WTC11 (cell line): ENCODE measurements around the gene TRIM22. TPM values are rescaled to one million over a fixed set of nuclear protein-coding genes. Genes with fewer than 3 reads are reported as not detected.

Source experiments
- ATAC-seq: fragments of 200-7000 bp; cut with Tn5 transposase; 2 replicates; pipeline ENCODE4 v1.10.0; 2021; ENCODE audit warnings: mild to moderate bottlenecking, moderate library complexity
- CTCF ChIA-PET: fragments of 300-600 bp; sonication (Branson Sonifier 250); formaldehyde crosslinking; loops from one replicate; lab custom pipeline; 2021; ENCODE audit warnings: antibody characterized with exemption; lab: Charles Lee
- POLR2A ChIA-PET: fragments of 350-600 bp; sonication (Branson Sonifier 250); formaldehyde crosslinking; loops from one replicate; lab custom pipeline; 2021; ENCODE audit warnings: antibody characterized with exemption; lab: Charles Lee
- DNase-seq: peaks from one replicate; pipeline ENCODE4 v3.0.0; 2021; ENCODE audit warnings: low spot score
- H3K27ac Mint-ChIP-seq: 2 replicates; pipeline ENCODE4 v1.8.0; 2021; ENCODE audit warnings: mixed read lengths
- H3K27me3 Mint-ChIP-seq: 2 replicates; pipeline ENCODE4 v1.8.0; 2021; ENCODE audit warnings: low read depth, mild to moderate bottlenecking, moderate library complexity, mixed read lengths
- H3K36me3 Mint-ChIP-seq: 2 replicates; pipeline ENCODE4 v1.8.0; 2021; ENCODE audit warnings: mixed read lengths
- H3K4me1 Mint-ChIP-seq: 2 replicates; pipeline ENCODE4 v1.8.0; 2022; ENCODE audit warnings: mixed read lengths
- H3K4me3 Mint-ChIP-seq: 2 replicates; pipeline ENCODE4 v1.8.0; 2021; ENCODE audit warnings: mild to moderate bottlenecking, moderate library complexity, mixed read lengths
- H3K9me3 Mint-ChIP-seq: 2 replicates; pipeline ENCODE4 v1.8.0; 2021; ENCODE audit warnings: mixed read lengths
- CBFB ChIP-seq: sonication (generic); formaldehyde crosslinking; IDR thresholded peaks from 2 replicates; pipeline ENCODE4 v1.8.1; 2022; ENCODE audit warnings: mild to moderate bottlenecking, low read depth, missing genetic modification reagents
- CREB1 ChIP-seq: sonication (generic); formaldehyde crosslinking; IDR thresholded peaks from 2 replicates; pipeline ENCODE4 v1.8.0; 2023; ENCODE audit warnings: mild to moderate bottlenecking, missing genetic modification reagents
- ELF4 ChIP-seq: sonication (generic); formaldehyde crosslinking; IDR thresholded peaks from 2 replicates; pipeline ENCODE4 v1.8.1; 2022; ENCODE audit warnings: low read depth, mild to moderate bottlenecking, moderate library complexity, missing genetic modification reagents
- ETV6 ChIP-seq: sonication (generic); formaldehyde crosslinking; IDR thresholded peaks from 2 replicates; pipeline ENCODE4 v1.8.1; 2022; ENCODE audit warnings: mild to moderate bottlenecking, missing genetic modification reagents
- IRF1 ChIP-seq: sonication (generic); formaldehyde crosslinking; IDR thresholded peaks from 2 replicates; pipeline ENCODE4 v1.8.0; 2023; ENCODE audit warnings: missing genetic modification reagents
- KAT7 ChIP-seq: sonication (generic); formaldehyde crosslinking; IDR thresholded peaks from 2 replicates; pipeline ENCODE4 v1.8.1; 2023; ENCODE audit warnings: missing genetic modification reagents, mild to moderate bottlenecking, borderline replicate concordance
- MXD4 ChIP-seq: fragments of 250-450 bp; sonication (Bioruptor Pico); IDR thresholded peaks from 2 replicates; pipeline ENCODE4 v1.8.0; 2021; ENCODE audit warnings: mild to moderate bottlenecking, moderate library complexity, borderline replicate concordance
- MYBL2 ChIP-seq: sonication (generic); formaldehyde crosslinking; IDR thresholded peaks from 2 replicates; pipeline ENCODE4 v1.8.1; 2023; ENCODE audit warnings: mild to moderate bottlenecking, moderate library complexity, missing genetic modification reagents
- NFE2L1 ChIP-seq: sonication (generic); formaldehyde crosslinking; IDR thresholded peaks from 2 replicates; pipeline ENCODE4 v1.8.1; 2023; ENCODE audit warnings: missing genetic modification reagents
- PRDM15 ChIP-seq: sonication (generic); formaldehyde crosslinking; IDR thresholded peaks from 2 replicates; pipeline ENCODE4 v1.8.0; 2022; ENCODE audit warnings: missing genetic modification reagents
- PRRX2 ChIP-seq: fragments of 250-450 bp; sonication (Bioruptor Pico); IDR thresholded peaks from 2 replicates; pipeline ENCODE4 v1.8.0; 2021; ENCODE audit warnings: mild to moderate bottlenecking
- SMAD4 ChIP-seq: sonication (generic); formaldehyde crosslinking; IDR thresholded peaks from 2 replicates; pipeline ENCODE4 v1.8.0; 2022; ENCODE audit warnings: mild to moderate bottlenecking, missing genetic modification reagents
- SOX15 ChIP-seq: fragments of 250-450 bp; sonication (Bioruptor Pico); IDR thresholded peaks from 2 replicates; pipeline ENCODE4 v1.9.0; 2021; ENCODE audit warnings: mild to moderate bottlenecking
- TCF7 ChIP-seq: sonication (generic); formaldehyde crosslinking; IDR thresholded peaks from 2 replicates; pipeline ENCODE4 v1.8.0; 2022; ENCODE audit warnings: mild to moderate bottlenecking, low read depth, missing genetic modification reagents, moderate library complexity
- TP53 ChIP-seq: sonication (generic); formaldehyde crosslinking; IDR thresholded peaks from 2 replicates; pipeline ENCODE4 v1.8.1; 2023; ENCODE audit warnings: mild to moderate bottlenecking, missing genetic modification reagents
- USF1 ChIP-seq: sonication (generic); formaldehyde crosslinking; IDR thresholded peaks from 2 replicates; pipeline ENCODE4 v1.8.0; 2022; ENCODE audit warnings: mild to moderate bottlenecking, missing genetic modification reagents
- ZBTB21 ChIP-seq: sonication (generic); formaldehyde crosslinking; IDR thresholded peaks from 2 replicates; pipeline ENCODE4 v1.8.1; 2023; ENCODE audit warnings: mild to moderate bottlenecking, missing genetic modification reagents, borderline replicate concordance
- ZMAT4 ChIP-seq: fragments of 250-450 bp; sonication (Bioruptor Pico); IDR thresholded peaks from 2 replicates; pipeline ENCODE4 v1.9.0; 2021; ENCODE audit warnings: mild to moderate bottlenecking
- ZNF232 ChIP-seq: sonication (generic); formaldehyde crosslinking; IDR thresholded peaks from 2 replicates; pipeline ENCODE4 v1.8.0; 2022; ENCODE audit warnings: mild to moderate bottlenecking, missing genetic modification reagents
- ZNF317 ChIP-seq: sonication (generic); formaldehyde crosslinking; IDR thresholded peaks from 2 replicates; pipeline ENCODE4 v1.8.1; 2023; ENCODE audit warnings: low read depth, mild to moderate bottlenecking, moderate library complexity, missing genetic modification reagents, borderline replicate concordance
- ZNF416 ChIP-seq: fragments of 250-450 bp; sonication (Bioruptor Pico); IDR thresholded peaks from 2 replicates; pipeline ENCODE4 v1.9.0; 2021; ENCODE audit warnings: mild to moderate bottlenecking, inconsistent platforms
- ZNF512 ChIP-seq: sonication (generic); formaldehyde crosslinking; IDR thresholded peaks from 2 replicates; pipeline ENCODE4 v1.8.1; 2022; ENCODE audit warnings: missing genetic modification reagents, borderline replicate concordance
- total RNA-seq: library from RNA; stranded (reverse); gene quantifications from 3 replicates; pipeline ENCODE4 v1.2.3, GENCODE V29; 2021
- TF ChIP-seq, protein P1 (sequence below): fragments of 250-450 bp; sonication (Bioruptor Pico); IDR thresholded peaks from 2 replicates; pipeline ENCODE4 v1.9.0; 2021; ENCODE audit warnings: moderate library complexity, mild to moderate bottlenecking, inconsistent platforms, borderline replicate concordance
- TF ChIP-seq, protein P2 (sequence below): fragments of 250-450 bp; sonication (Bioruptor Pico); conservative IDR thresholded peaks from 2 replicates; pipeline ENCODE4 v1.9.0; 2021; ENCODE audit warnings: mild to moderate bottlenecking

Gene TRIM22
- total RNA-seq, 1 experiment from 2014 or later: 78.9 TPM

DNA sequence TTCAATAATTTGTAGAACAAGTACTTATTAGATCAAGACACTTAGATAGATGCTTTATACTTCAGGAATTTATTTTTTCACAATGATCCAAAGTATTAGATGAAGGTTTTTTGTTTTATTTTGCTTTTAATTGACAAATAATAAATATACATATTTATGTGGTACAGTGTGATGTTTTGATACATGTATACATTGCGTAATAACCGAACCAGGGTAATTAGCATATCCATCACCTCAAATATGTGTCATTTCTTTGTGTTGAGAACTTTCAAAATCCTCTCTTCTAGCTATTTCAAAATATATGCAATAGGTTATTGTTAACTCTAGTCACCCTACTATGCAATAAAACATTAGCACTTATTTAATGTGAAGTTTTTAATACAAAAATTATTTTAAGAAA is 26.1 kb upstream of the TRIM22 start:
- CTCF ChIA-PET: no interaction called here
- ATAC-seq (no peak), DNase-seq (no peak)
- POLR2A ChIA-PET: no interaction called here
- Mint-ChIP-seq H3K4me1 (no peaks in the 10 kb centered on the region), H3K27ac (no peak overlapping the region), H3K36me3 (peaks cover 21% of the 10 kb centered on the region), H3K9me3 (peaks cover 2% of the 10 kb centered on the region), H3K4me3 (no peak overlapping the region), H3K27me3 (no peaks in the 10 kb centered on the region)
- TF ChIP-seq ETV6 (CRISPR knock-in tag) (no peak), USF1 (CRISPR knock-in tag) (no peak), IRF1 (no peak), SOX15 (no peak), KAT7 (CRISPR knock-in tag) (no peak), CREB1 (CRISPR knock-in tag) (no peak), CBFB (CRISPR knock-in tag) (no peak), ZNF317 (no peak), ZNF232 (no peak), SMAD4 (CRISPR knock-in tag) (no peak)
- TF ChIP-seq, protein P1, sequence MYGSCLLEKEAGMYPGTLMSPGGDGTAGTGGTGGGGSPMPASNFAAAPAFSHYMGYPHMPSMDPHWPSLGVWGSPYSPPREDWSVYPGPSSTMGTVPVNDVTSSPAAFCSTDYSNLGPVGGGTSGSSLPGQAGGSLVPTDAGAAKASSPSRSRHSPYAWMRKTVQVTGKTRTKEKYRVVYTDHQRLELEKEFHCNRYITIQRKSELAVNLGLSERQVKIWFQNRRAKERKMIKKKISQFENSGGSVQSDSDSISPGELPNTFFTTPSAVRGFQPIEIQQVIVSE (CRISPR knock-in tag): no peak

DNA sequence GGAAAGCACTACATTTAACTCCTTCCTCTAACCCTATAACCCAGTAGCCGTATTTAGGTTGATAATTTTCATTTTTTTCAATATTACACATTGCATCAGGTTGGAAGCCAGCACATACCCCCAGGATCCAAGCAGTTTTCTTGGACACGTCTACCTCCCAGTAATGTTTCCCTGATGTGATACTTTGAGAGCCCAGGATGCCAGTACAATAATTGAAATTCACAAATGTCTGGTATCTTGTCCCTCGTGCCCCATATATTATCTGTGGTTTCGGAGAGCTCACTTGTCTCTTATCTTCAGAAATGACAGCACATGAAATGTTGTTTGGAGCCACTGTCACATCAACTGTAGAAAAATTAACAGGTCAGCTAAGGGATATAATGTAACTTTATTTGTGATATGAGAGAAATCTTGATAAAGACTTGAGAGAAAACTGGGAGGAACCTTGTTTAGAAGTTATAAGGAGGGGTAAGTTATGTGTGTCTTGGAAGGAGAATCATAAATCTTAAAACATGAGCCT is 24.5 kb upstream of the TRIM22 start:
- ChIA-PET POLR2A (interaction anchor here (0.6 kb wide), 1 partner anchor 231 kb away, joined by 4 read pairs; no protein-coding TSS in a partner anchor), CTCF (no interaction called here)
- TF ChIP-seq MYBL2 (CRISPR knock-in tag): no peak
- no peak for TF ChIP-seq ZNF232
- TF ChIP-seq PRRX2 (CRISPR knock-in tag): no peak
- TF ChIP-seq ZMAT4: no peak
- no peak for TF ChIP-seq PRDM15 (CRISPR knock-in tag)
- no peak for TF ChIP-seq ZBTB21 (CRISPR knock-in tag)
- TF ChIP-seq TP53 (CRISPR knock-in tag): no peak
- TF ChIP-seq MXD4 (CRISPR knock-in tag): no peak
- TF ChIP-seq SMAD4 (CRISPR knock-in tag): no peak
- no peak for TF ChIP-seq ZNF416 (CRISPR knock-in tag)
- TF ChIP-seq, protein P2, sequence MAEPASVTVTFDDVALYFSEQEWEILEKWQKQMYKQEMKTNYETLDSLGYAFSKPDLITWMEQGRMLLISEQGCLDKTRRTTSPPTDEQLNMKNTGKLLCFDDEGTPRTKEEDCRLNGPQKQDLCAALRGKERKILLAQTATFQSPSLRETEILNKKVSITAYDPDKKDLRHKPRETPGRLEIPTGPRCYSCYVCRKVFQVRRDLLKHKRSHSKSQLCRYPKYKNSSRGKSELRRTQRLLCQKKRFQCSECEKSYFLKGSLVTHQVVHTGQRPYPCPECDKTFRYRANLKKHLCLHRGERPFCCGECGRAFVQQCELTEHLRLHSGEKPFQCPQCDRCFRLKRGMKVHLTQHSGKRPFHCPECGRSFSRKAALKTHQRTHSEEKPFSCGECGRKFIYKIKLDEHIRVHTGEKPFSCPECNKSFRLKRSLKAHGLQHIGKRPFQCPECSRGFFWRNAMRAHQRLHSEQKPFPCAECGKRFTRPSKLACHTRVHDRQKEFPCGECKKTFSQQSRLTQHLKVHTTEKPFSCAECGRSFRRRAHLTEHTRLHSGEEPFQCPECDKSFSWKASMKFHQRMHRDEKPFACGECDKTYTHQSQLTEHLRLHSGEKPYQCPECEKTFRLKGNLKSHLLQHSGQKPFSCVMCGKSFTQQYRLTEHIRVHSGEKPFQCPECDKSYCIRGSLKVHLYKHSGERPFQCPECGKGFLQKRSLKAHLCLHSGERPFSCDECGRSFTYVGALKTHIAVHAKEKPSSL (CRISPR knock-in tag): no peak
- TF ChIP-seq ELF4 (CRISPR knock-in tag): no peak
- TF ChIP-seq ZNF512 (CRISPR knock-in tag): no peak
- no peak for TF ChIP-seq ZNF317
- TF ChIP-seq TCF7 (CRISPR knock-in tag): no peak
- TF ChIP-seq NFE2L1 (CRISPR knock-in tag): no peak
- no peaks in the 10 kb centered on the region for H3K27me3 Mint-ChIP-seq
- ATAC-seq (no peak), DNase-seq (no peak)
- H3K36me3 Mint-ChIP-seq: peaks cover 29% of the 10 kb centered on the region
- no peak overlapping the region for H3K27ac Mint-ChIP-seq
- no peaks in the 10 kb centered on the region for H3K4me1 Mint-ChIP-seq
- H3K9me3 Mint-ChIP-seq: no peaks in the 10 kb centered on the region
- no peak overlapping the region for H3K4me3 Mint-ChIP-seq
